Hematopoietic multipotent progenitor cell treated with erythropoietin and hydrocortisone succinate and interleukin-3 and kit ligand, for 17 days (in vitro differentiated cells): ENCODE data around the gene NAA16.
"Not testable (repeated sequence)": the region's sequence is repeated elsewhere in the genome, so short reads cannot be mapped to it uniquely, and the experiment has no call there.

Source experiments
- DNase-seq: peaks from one replicate; pipeline ENCODE4 v3.0.0-alpha.2; 2015; ENCODE audit warnings: low spot score

The NAA16 gene

DNA sequence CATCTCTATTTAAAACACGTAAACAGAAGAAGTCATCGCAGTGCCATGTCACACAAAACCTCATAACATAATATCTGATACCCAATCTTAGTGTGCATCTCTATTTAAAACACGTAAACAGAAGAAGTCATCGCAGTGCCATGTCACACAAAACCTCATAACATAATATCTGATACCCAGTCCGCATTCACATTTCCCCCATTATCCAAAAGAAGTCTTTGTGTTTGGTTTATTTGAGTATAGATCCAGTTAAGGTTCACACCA, 45.2 kb downstream of the NAA16 start:
- not testable (repeated sequence) for DNase-seq

- DNase-seq, result no peak
These were observed 45.7 kb downstream of the NAA16 start for GRCh38 chr13:41356786-41357185.

DNA sequence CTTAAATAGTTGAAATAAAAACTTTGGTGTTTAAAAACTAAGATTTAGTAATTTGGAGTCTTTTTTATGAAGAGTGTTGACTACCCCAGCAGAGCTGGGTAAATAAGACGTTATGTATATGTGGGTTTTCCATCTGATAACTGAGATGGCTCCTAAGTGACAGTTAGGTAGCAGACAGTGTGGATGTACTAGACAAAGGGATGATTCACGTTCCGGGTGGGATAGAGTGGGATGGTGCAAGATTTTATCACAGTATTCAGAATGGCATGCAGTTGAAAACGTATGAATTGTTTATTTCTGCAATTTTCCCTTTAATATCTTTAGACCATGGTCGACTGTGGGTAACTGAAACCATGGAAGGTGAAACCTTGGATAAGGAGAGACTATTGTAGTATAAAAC, 50.4 kb downstream of the NAA16 start:
- no peak for DNase-seq

DNA sequence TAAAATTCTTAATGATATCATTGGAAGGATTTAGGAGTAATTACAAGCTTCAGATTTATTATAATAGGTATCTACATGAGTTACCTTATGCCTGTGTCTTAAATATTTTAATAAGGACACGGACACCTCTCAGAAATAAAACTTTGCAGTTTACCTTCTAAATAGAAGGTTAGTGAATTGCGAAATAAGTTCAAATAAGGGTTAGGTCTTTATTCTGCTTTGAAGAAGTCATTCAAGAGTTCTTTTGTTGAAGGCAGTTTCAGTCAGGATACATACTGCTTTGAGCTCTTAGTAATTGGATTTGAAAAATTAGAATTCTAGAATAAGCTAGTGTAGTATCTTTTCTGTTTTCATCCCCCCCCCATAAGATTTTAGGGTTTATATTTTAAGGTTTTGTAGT, 53.0 kb downstream of the NAA16 start:
- no peak for DNase-seq

GRCh38 chr13:41365631-41366030, 54.6 kb downstream of the NAA16 start:
- DNase-seq, result no peak

- DNase-seq, result no peak
These were observed 59.7 kb downstream of the NAA16 start for GRCh38 chr13:41370736-41371135.

- DNase-seq, result no peak
These were observed 66.4 kb downstream of the NAA16 start for GRCh38 chr13:41377446-41377845.

GRCh38 chr13:41382431-41382830, 71.4 kb downstream of the NAA16 start:
- DNase-seq, result no peak

DNA sequence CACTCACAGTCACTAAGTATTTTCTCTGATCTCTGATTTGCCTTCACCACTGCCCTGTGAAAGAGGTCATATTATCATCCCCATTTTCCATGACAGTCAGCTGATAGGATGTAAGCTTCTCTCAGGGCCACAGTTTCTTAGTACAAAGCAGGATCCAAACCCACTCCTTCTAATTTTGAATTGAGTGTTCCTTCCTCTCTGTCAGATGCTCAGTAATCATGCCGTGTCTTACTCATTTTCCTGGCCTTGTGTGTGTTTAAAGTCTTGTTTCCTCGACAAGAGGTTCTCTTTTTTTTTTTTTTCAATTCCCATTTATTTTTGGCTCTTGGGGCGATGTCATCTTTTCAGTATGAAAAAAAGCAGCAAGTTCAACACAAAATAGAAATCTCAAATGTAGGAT, 72.3 kb downstream of the NAA16 start:
- no peak for DNase-seq

DNA sequence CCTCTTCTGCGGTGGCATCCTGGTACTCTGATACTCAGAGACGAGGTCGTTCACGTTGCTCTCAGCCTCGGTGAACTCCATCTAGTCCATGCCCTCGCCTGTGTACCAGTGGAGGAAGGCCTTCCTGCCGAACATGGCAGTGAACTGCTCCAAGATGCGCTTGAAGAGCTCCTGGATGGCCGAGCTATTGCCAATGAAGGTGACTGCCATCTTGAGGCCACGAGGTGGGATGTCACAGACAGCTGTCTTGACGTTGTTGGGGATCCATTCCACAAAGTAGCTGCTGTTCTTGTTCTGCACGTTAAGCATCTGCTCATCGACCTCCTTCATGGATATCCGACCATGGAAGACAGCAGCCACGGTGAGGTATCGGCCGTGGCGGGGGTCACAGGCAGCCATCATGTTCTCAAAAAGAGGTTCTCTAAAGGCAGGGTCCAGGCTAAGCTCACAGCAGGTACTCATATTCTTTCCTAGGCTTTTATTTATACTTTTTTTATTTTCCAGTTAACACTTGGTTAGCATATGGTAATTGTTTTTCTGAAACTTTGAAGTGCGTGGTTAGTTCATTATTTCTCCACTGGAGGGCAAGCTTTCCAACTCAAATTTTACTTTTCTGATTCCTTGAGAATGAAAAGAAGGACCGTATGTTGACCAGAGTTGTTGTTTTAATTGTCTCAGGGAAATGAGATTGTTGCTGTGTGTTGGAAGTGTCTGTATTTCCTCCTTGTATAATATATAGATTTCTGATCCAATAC, 73.9 kb downstream of the NAA16 start:
- DNase-seq, result no peak

DNA sequence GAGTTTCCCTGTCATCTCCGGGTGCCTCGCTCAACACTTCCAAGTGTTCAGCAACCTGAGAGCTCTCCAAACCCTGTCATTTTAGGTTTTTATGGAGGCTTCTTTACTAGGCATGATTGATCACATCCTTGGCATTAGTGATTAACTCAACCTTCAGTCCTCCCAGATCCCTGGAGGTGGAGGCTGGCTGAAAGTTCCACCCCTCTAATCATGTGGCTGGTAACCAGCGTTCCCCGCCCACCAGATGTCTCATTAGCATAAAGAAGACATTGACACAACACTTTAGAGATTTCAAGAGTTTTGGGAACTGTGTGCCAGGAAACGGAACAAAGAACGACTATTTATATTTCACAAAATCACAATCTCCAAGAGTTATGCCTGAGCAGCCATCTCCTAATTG, 75.1 kb downstream of the NAA16 start:
- DNase-seq, result no peak

- DNase-seq, result no peak
These were observed 76.5 kb downstream of the NAA16 start for GRCh38 chr13:41387576-41387975.

GRCh38 chr13:41388143-41388881, 77.2 kb downstream of the NAA16 start:
- no peak for DNase-seq

DNA sequence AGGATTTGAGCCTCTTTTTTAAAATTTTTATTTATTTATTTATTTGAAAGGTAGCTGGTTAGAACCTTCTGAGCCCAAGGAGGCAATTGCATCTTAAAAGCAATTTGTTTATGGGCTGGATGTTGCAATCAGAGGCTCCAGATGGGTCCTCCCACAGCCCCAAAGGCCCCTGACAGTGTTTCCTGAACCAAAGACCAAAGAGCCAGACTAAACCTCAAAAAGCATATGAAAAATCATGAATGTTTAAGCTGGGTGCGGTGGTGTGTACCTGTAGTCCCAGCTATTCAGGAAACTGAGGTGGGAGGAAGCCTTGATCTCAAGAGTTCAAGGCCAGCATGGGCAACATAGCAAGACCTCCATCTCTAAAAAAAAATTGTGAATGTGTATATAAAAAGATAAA, 78.5 kb downstream of the NAA16 start:
- no peak for DNase-seq

DNA sequence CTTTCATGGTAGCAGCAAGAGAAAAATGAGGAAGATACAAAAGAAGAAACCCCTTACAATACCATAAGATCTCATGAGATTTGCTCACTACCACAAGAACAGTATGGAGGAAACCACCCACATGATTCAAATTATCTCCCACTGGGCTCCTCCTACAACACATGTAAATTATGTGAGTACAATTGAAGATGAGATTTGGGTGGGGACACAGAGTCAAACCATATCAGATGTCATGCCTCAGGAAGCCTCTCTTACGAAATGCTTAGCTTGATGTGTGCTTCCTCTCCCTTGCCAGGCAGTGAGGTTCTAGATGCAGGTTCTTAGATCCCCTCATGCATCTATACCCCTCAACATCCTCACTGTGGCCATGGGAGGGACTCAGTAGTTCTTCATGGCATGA, 83.1 kb downstream of the NAA16 start:
- DNase-seq, result no peak

DNA sequence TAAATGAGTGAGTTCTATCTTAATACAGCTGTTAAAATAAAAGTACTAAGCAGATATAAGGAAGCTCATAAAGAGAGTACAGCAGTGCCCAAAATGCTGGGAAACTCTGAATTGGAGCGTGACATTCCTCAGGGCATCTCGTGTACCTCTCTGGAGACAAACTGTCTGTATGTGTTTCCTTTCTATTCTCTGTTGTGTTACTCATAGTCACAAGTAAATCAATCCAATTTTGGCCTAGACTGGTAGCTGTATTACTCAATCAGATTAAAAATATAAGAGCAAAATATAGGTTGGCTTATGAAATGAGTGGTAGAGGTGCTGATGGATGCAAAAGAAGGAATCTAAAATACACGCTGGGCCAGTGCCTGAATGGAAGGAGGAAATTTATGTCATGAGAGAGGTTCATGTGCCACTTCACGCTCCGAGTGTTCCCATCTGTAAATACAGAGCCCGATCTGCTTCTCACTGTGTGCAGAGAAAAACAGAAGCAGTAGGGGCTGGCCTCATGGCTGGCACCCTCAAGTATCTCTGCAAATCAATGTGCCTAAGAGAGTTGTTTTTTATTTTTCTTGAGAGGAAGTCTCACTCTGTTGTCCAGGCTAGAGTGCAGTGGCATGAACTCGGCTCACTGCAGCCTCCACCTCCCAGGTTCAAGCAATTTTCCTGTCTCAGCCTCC, 87.6 kb downstream of the NAA16 start:
- no peak for DNase-seq

DNA sequence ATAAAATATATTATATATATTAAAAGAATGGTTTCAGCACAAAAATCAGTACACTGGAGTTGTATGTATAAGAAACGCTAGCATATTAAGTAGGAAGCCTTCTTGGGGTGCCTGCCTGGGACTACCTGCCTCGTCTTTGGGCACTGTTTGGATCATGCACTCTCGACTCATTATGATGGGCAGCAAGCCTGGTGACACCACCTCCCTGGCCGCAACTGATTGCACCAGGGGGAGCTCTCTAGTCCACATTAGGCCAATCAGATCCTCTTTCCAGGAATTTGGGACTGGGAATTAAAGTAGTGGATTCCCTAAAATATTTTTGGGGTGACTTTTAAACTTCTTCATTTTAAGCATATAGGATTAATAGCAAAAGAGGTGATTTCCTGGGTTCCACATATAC, 90.3 kb downstream of the NAA16 start:
- DNase-seq, result peak; percentile 39

DNA sequence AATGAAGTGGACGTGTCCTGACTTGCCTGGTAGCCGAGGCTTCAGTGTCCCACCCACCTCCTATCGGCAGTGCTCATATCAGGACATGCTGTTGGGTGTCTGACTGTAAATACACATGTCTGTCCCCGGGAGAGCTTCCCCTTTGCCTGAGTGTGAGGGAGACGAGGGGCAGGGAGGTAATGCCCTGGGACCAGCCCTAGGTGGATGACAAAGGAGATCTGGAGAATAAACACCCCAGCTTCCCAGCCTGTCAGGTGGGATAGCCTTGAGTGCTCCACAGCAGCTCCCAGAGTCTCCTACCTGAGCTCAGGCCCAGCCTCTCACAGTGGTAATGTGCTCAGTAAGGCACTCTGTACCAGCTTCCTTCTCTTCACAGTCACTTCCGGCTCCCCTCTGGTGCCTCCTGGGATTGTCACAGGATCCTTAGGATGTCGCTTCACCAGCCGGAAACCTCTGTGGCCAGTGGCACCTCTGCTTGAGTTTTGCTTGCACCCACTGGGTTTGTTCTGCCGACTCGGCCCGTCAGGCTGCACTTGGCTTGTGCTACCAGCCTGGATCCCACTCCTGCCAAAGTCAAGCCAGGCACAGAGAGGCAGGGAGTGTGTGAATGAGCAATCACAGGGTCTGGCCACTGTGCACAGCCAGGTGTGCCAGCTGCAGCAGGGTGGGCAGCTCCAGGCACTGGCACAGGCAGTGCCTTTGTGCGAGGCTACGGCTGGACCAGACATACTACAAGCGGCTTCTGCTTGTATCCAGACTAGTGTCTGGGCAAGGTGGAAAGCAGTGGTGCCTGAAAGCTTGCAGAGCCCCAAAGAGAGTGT, 91.8 kb downstream of the NAA16 start:
- DNase-seq, result peak; percentile 52

DNA sequence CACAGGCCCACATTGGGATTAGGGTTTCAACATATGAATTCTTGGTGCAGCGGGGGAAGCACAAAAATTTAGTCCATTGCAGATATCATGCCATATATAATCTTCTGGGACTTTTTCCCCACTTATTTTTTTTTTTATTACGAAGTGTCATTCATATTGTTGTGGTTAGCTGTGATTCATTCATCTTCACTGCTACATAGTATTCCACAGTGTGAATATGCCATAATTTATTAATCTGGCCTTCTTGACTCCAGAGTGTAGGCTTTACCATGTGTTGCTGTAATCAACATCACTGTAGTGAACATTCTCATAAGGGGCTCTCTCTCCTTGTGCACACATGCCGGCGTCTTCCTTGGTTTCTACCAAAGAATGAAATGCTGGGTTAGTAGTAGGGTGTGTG, 92.9 kb downstream of the NAA16 start:
- DNase-seq, result no peak

- no peak for DNase-seq
These were observed 94.3 kb downstream of the NAA16 start for GRCh38 chr13:41405367-41405766.

DNA sequence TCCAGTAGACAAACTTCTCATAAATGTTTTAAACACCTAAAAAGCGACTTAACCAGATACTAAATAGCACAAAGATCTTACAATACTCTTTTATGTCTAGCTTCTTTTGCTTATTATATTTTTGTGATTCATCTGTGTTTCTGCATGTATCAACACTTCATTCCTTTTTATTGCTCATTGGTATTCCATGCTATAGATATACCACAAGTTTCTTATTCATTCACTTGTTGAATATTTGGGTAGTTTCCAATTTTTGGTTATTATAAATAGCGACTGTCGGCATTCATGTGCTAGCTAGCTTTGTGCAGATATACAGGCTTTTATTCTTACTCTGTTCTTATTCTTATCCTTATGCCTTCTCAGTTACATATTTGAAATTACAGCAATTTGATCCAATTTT, 96.3 kb downstream of the NAA16 start:
- DNase-seq, result no peak

DNA sequence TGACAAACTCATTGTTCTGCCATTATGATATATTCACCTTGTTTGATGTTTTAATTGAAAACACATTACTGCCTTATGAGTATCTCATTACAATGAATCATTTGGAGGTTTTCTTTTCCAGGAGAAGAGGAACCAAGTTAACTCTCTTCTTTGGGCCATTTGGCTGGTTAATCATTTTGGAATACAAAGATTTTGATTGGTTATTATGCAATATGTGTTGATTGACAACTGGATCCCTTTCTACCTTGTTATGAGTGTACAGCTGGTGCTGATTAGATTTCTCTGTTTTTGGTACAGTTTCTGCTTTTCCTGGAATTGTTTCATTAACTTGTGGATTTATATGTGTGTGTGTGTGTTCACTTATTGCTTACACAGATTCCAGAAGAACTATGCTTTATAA, 97.1 kb downstream of the NAA16 start:
- DNase-seq, result no peak

DNA sequence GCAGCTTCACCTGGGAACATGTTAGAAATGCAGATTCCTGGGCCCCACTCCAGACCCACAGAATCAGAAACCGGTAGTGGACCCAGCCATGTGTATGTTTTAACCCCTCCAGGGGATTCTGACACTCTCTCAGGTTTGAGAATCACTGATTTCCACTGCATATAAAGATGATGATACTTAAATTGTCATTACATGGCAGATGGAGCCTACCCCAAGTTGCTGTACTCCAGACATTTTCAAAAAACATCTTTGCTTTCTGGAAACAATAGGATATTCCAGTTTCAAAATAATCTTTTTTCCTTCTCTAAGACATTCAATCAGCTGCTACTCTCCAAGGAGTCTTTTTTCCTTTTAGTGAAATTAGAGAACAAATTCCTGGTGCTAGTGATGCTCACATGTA, 97.7 kb downstream of the NAA16 start:
- no peak for DNase-seq
